ENCODE results near the gene RHOT2. TPM values are rescaled to one million over a fixed set of nuclear protein-coding genes. Genes with fewer than 3 reads are reported as not detected.
"Not testable (repeated sequence)": the region's sequence is repeated elsewhere in the genome, so short reads cannot be mapped to it uniquely, and the experiment has no call there.

The RHOT2 gene
- total RNA-seq, 1 donor from 2014 or later, result 25.4 TPM

GRCh38 chr16:680967-681745 is 13.2 kb downstream of the RHOT2 start:
- DNase-seq (ENCODE audit: low read depth in 2 of 2), result peak; percentile 43 to 45

- DNase-seq (ENCODE audit: low read depth in 2 of 2), result no peak
Measured at GRCh38 chr16:681746-682427, 14.0 kb downstream of the RHOT2 start.

GRCh38 chr16:682493-683395 is 14.8 kb downstream of the RHOT2 start:
- no peak for DNase-seq (ENCODE audit: low read depth in 2 of 2)

DNA sequence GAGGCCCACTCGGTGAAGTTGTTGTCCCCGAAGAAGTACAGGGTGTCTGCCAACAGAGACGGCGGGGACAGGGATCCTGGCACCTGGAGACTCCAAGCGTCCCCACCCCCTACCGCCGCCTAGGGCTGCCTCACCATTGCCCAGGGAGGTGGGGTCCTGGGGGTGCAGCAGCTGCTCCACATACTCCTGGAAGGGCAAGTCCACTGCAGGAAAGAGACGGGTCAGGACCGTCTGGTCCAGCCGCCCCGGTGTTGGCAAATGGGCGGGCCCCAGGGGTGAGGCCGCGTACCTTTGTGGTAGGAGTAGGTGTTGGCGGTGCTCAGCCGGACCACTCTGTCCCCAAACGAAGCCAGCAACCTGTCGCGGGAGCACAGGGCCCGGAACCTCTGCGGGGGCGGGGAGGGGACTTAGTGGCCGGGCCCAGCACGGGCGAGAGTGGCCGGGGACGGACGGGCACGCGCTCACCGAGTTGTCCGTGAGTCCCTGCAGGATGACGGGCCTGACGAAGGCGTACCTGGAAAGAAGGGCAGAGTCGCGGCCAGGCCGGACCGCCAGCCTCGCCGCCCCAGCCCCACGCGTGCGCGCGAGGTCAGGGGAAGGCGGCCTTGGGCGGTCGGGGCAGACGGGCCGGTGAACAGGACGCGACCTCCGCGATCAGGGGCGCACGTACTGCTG is 15.6 kb downstream of the RHOT2 start:
- DNase-seq (ENCODE audit: low read depth in 2 of 2), result peak in 1 of 2 donors; percentile 20

GRCh38 chr16:684071-684794 is 16.3 kb downstream of the RHOT2 start, which contains the start of gene JMJD8:
TSS of gene JMJD8 (minus strand) at chr16:684334. CDS start at chr16:684319, 15 bp downstream.
- DNase-seq (ENCODE audit: low read depth in 2 of 2), result peak; percentile 87 to 93

GRCh38 chr16:684961-685696 is 17.2 kb downstream of the RHOT2 start:
- no peak for DNase-seq (ENCODE audit: low read depth in 2 of 2)

DNA sequence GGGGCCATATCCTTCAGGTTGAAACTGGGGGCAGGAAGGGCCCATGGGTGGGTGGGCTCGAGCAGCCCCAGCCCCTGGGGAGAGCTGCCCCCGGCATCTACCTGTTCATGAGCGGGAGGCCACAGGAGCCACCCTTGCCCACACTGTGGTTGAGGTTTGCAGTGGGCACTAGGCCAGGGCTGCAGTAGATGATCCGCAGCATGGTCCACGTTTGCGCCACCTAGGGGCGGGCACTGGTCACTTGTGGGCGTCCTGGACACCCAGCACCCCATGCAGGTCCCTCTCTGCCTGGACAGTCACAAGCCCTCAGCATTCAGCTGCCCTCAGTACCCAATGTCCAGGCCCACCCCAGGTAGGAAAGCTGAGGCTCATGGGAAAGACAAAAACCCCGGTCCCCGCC is 18.0 kb downstream of the RHOT2 start:
- peak; percentile 58 to 70 for DNase-seq (ENCODE audit: low read depth in 2 of 2)

DNA sequence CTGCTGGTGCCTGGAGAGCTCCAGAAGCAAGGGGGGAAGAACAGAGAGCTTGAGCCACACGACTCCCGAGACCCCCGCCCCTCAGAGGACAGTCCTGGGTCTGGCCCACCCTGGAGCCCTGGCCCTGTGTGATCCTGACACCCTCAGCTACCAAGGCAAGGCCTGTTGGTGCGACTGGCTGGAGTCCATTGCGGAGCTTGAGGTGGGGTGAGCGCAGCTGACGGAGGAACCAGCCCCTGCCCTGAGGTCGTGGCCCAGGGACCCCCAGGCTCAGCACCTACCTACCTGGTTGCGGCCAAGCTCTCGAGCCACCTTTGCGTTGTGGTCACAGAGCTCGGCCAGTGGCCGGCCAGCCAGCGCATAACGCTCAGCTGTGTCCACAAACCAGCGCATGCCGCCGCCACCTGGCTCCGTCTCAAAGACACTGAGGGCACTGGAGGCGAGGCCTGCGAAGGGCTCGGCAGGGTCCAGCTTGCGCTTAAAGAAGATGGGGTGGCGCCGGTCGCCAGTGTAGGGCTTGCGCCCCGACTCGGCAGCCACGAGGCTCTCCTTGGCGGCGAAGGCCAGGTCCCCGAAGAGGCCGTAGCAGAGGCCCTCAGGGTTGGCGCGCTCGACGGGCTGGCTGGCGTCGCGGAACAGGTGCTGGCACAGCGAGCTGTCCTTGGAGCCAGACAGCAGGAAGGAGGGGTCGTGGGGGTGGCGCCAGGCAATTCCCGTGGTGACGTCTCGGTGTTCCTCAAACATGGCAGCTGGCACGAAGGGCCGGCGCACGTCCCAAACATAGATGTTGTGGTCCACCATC is 18.7 kb downstream of the RHOT2 start:
- DNase-seq (ENCODE audit: low read depth in 2 of 2), result no peak

DNA sequence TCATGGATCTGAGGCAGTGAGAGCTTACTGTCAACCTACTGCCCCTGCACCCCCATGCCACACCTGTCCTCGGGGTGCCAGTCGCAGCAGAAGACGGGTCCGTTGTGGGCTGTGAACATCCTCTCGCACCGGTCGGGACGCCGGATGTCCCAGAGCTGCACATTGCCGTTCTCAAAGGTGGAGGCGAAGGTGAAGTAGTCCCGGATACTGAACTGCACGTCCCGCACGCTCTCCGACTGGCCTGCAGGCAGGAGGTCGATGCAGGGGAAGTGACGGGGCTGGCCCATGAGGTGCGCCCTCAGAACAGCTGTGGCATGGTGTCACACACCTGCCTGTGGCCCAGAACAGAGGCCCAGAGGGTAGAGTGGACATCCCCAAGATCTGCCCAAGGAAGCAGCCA is 19.6 kb downstream of the RHOT2 start:
- no peak for DNase-seq (ENCODE audit: low read depth in 2 of 2)

DNA sequence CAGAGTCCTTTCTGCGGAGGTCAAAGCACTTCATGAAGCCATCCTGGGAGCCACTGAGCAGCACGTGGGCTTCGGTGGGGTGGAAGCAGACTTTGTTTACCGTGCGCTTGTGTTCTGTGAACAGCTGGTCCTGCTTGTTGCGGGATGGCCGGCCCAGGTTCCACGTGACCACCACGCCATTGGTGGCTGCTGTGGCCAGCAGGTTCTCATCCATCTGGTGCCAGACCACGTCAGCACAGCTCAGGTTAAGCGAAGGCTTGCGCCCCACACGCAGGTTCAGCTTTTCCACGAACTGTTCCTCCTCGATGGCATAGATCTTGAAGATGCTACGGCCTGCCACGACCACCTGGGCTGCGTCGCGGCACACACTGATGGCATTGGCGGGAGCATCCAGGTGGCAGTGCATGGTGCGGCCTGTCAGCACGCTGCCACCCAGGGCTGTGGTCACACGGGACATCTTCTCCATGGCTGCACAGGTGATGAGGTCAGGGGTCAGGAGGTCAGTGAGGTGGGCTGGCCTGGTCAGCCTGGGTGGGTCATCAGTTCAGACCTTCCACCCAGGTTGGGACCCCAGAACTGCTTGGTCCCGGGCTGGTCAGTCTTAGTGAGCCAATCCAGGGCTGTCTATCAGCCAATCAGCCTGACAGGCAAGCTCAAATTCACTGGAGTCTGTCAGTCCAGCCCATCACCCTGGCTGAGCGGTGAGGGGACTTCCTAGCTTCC is 21.4 kb downstream of the RHOT2 start:
- DNase-seq (ENCODE audit: low read depth in 2 of 2), result no peak

DNA sequence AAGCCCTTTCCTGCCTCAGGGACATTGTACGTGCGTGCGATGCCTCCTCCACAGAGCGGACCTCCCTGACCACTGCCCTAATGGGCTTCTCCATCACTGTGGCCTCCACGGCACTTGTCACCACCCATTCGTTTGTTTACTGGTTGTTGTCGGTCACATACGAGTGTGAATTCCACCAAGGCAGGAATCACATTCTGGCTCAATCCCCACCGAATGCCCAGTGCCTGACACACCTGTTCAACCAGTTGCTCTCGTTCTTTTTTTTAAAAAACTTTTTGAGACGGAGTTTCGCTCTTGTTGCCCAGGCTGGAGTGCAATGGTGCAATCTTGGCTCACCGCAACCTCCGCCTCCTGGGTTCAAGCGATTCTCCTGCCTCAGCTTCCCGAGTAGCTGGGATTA is 23.3 kb downstream of the RHOT2 start:
- DNase-seq (ENCODE audit: low read depth in 2 of 2), result not testable (repeated sequence)

- DNase-seq (ENCODE audit: low read depth in 2 of 2), result no peak
Measured at GRCh38 chr16:692356-693108, 24.6 kb downstream of the RHOT2 start.

DNA sequence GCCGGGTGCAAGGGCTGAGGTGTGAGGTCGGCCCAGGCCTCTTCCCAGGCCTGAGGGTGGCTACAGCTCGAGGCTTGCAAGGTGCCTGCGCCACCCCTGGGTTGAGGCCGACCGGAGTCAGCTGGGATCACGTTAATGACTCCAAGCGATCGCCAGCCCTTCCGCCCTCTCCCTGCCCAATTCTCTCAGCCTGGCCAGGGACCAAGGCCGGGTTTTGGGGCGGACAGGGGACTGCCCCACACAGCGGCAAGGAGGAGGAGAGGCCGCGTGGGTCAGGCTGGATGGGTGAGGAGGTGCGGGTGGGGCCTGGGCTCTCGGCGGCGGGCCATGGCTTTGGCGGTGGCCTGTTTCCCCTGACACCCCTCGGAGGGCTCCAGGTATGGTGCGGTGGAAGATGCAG is 25.4 kb downstream of the RHOT2 start:
- no peak for DNase-seq (ENCODE audit: low read depth in 2 of 2)

- no peak for DNase-seq (ENCODE audit: low read depth in 2 of 2)
Measured at GRCh38 chr16:693766-694165, 25.8 kb downstream of the RHOT2 start.

GRCh38 chr16:694187-694862 is 26.4 kb downstream of the RHOT2 start:
- no peak for DNase-seq (ENCODE audit: low read depth in 2 of 2)

DNA sequence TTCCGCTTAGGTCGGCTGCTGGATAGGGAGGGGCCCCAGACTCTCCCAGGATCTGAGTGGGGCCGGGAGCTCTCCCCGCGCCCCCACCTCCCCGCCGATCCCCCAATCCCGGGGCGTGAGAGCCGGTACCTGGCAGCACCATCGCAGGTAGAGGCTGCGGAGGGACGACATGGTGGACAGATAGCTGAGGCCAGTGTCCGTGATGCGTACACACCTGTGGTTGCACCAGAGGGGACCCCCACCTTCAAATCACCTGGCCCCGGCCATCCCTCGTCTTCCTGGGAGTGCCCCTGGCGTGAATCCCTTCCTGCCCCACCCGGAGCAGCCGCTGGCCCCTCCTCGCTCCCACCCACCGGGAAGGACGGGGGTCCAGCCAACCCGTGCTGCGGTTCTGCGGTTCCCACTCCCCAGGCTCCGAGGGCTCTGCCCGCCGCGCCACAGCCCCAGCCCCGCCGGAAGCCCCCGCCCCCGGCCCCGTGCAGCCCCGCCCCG is 27.0 kb downstream of the RHOT2 start:
- DNase-seq (ENCODE audit: low read depth in 2 of 2), result no peak
